NCI-H1105 (cell line): ENCODE measurements around the gene ZFAND4.
"Not testable (repeated sequence)": the region's sequence is repeated elsewhere in the genome, so short reads cannot be mapped to it uniquely, and the experiment has no call there.

ENCODE experiments used
- DNase-seq: peaks from one replicate; lab custom pipeline; 2025; lab: John Stamatoyannopoulos, UW

Gene ZFAND4

GRCh38 chr10:45672181-45673073 lies at the start of gene ZFAND4:
Gene ZFAND4, minus strand, starts transcription at chr10:45672772. Its CDS starts 9,047 bp downstream, at chr10:45663725.
- peak; percentile 56 for DNase-seq

- not testable (repeated sequence) for DNase-seq
These were observed 48.9 kb upstream of the ZFAND4 start for GRCh38 chr10:45721503-45721902.

DNA sequence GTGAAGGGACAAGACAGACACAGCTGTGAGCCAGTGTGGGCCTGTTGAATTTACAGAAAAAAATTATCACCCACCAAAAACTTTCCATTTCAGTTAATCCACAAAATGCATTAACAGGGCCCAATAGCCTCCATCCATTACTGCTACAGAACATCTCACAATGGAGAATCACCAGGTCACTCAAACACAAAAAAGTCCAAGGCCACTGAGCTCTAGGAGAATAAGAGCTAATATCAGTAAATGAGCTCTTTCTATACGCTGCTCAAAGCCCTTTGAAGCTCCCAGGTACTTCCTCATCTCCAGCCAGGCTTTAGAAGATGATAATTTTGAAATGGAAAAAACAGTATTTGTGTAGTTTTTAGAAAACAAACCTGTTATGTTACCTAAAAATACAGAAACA lies 45.1 kb upstream of the ZFAND4 start:
- DNase-seq: not testable (repeated sequence)

DNA sequence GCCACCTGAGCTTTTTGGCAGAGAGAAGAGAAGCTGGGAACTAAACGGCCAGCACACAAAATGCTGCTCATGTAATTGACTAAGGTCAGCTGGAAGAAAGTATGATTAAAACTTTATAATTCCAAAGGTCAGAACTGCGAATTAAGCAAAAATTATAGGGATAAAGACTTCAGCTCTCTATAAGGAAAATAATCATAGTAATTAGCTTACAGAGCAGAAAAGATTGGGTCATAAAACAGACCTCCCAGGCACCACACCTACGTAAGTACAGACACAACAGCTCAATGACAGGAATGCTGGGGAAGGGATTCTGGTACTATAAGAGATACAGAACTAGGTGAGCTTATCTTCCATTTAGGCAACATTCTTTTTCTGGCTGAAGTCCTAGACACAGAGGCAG lies 44.5 kb upstream of the ZFAND4 start:
- not testable (repeated sequence) for DNase-seq

GRCh38 chr10:45711223-45711622 lies 38.7 kb upstream of the ZFAND4 start:
- DNase-seq: not testable (repeated sequence)

GRCh38 chr10:45710200-45710796 lies 37.7 kb upstream of the ZFAND4 start:
- not testable (repeated sequence) for DNase-seq

DNA sequence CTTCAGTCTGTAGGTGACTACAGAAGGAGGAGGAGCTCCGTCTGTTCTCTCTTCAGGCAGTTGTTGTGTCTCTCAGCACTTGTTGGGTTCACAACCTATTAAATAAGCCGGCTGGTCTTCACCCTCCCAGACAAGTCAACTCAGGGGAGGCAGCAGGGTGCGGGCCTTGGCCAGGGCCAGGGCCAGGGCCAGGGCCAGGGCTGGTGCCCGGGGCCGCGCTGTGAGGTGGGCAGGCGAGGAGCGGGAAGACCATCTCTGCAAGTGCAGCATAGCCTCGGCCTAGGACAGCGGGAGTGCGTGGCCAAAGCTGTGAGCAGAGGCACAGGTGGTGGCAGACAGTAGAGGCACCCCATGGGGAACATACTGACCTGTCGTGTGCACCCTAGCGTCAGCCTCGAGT lies 5.9 kb upstream of the ZFAND4 start:
- DNase-seq: not testable (repeated sequence)

DNA sequence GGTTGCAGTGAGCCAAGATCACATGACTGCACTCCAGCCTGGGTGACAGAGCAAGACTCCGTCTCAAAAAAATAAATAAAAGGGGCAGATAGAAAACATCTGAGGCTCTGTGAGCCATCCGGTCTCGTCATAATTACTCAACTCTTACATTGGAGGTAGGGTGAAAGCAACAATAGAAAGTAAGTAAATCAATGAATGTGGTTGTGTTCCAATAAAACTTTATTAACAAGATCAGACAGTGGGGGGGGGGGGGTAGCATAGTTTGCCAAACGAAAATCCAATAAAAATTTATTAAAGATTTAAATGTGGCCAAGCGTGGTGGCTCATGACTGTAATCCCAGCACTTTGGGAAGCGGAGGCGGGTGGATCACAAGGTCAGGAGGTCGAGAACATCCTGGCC lies 2.8 kb upstream of the ZFAND4 start:
- DNase-seq: no peak

DNA sequence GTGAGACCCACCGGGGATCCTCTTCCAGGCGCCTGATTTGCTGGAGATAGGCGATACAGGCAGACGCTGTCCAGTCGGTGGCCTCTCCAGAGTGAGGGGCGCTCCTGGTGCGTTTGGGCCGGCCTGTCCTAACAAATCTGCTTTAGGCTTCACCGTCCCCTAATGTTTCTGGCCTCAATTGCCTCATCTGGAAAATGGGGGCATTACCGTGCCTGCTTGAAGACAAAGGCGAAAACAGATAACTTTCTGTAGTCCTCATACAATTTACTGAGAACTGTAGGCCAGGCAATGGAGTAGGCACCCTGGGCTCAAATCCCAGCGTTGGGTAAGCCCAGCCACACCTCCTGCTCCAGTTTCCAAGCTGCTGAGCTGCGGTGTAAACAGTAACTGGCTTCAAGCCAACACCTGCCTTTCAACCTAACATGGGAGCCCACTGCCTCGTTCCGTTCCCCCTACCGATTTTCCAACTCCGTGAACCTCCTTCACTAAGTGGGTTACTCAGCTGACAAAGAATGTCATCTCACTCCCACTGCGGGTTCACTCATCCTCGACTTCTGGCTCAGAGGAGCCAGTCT lies 589 bp upstream of the ZFAND4 start:
- DNase-seq: no peak

DNA sequence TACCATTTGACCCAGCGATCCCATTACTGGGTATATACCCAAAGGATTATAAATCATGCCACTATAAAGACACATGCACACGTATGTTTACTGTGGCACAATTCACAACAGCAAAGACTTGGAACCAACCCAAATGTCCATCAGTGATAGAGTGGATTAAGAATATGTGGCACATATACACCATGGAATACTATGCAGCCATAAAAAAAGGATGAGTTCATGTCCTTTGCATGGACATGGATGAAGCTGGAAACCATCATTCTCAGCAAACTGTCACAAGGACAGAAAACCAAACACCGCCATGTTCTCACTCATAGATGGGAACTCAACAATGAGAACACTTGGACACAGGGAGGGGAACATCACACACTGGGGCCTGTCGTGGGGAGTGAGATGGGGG lies 1.3 kb downstream of the ZFAND4 start:
- DNase-seq: not testable (repeated sequence)

DNA sequence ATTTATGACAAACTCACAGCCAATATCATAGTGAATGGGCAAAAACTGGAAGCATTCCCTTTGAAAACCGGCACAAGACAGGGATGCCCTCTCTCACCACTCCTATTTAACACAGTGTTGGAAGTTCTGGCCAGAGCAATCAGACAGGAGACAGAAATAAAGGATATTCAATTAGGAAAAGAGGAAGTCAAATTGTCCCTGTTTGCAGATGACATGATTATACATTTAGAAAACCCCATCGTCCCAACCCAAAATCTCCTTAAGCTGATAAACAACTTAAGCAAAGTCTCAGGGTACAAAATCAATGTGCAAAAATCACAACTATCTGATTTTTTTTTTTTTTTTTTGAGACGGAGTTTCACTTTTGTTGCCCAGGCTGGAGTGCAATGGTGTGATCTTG lies 2.7 kb downstream of the ZFAND4 start:
- DNase-seq: not testable (repeated sequence)

GRCh38 chr10:45660876-45661411 lies 11.6 kb downstream of the ZFAND4 start:
- DNase-seq: no peak

DNA sequence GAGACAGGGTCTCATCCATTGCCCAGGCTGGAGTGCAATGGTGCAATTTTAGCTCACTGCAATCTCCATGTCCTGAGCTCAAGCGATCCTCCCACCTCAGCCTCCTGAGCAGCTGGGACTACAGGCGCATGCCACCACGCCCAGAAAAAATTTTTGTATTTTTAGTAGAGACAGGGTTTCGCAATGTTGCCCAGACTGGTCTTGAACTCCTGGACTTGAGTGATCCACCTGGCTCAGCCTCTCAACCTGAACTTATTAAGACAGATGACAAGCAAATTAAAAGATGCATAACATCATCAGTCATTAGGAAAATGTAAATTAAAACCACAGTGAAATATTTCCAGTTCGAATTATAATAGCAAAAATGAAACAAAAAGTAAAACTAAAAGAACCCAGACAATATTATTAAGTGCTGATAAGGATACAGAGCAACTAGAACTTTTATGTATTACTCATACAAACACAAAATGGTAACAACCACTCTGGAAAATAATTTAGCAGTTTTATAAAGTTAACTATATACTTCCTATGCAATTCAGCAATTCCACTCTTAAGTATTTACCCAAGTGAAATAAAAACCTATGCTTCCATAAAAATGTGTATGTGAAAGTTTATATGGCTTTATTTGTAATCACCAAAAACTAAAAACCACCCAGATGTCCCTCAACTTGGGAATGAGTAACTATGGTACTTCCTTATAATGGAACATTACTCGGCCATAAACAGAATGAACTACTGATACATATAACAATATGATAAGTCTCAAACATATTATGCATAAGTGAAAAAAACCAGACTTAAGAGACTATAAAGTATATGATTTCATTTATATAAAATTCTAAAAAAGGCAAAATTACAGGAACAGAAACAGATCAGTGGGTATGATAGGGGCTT lies 15.3 kb downstream of the ZFAND4 start:
- DNase-seq: no peak

DNA sequence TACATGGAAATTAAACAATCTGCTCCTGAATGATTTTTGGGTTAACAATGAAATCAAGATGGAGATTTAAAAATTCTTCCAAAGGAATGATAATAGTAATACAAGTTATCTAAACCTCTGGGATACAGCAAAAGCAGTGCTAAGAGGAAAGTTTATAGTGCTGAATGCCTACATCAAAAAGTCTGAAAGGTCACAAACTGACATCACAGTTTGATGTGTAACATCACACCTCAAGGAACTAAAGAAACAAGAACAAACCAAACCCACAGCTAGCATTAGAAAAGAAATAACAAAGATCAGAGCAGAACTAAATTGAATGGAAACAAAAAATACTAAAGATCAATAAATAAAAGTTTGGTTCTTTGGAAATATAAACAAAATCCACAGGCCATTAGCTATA lies 17.4 kb downstream of the ZFAND4 start:
- DNase-seq: no peak

GRCh38 chr10:45654753-45655141 lies 17.8 kb downstream of the ZFAND4 start:
- not testable (repeated sequence) for DNase-seq

- no peak for DNase-seq
These were observed 19.1 kb downstream of the ZFAND4 start for GRCh38 chr10:45653454-45653853.

DNA sequence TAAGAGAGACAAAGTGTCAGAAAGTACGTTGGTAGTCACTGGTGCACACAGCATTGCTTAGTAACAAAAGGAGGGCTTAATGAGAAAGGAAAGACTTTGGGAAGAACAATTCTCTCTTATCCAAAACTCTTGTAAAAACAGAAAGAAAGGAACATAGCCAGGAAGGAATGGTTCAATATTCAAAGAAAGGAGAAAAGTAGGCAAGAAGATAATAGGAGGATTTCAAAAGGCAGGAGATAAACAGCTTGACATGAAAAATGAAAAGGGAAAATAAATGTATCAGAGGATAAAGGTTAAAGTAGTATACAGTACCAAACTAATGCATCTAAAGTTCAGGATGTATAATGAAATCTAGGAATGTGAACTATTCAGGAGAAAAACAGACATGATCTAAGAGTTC lies 20.1 kb downstream of the ZFAND4 start:
- DNase-seq: no peak

DNA sequence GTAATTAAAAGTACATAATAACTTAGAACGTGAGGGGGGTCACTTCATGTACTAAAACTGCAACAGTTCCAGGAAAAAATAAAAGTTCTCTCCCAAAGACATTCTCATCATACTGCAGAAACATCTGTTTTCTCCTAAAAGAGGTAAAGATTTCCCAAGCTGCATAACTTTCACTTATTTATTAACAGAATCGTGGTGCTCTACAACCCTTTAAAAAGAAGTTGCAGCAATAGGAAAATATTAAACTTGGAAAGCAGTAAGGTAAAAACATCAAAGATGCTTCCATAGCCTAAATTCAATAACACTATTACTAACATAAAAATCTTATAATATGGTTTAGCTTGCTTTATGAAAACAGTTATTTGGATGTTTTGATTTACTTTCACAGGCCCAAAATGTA lies 23.3 kb downstream of the ZFAND4 start:
- DNase-seq: no peak

DNA sequence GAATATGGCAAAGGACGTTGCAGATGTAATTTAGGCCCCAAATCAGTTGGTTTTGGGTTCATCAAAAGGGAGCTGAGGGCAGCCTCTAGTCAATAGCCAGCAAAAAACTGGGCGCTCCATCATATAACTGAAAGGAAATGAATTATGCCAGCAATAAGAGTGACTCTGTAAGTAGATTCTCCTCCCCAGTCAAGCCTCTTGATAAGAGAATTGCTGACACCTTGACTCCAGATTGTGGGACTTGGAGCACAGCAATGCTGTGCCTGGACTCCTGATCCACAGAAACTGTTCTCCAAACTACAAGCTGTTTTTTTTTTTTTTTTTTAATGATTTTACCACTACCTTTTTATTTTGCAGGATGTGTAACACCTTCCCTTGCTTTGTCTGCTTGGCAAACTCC lies 25.5 kb downstream of the ZFAND4 start:
- DNase-seq: no peak

DNA sequence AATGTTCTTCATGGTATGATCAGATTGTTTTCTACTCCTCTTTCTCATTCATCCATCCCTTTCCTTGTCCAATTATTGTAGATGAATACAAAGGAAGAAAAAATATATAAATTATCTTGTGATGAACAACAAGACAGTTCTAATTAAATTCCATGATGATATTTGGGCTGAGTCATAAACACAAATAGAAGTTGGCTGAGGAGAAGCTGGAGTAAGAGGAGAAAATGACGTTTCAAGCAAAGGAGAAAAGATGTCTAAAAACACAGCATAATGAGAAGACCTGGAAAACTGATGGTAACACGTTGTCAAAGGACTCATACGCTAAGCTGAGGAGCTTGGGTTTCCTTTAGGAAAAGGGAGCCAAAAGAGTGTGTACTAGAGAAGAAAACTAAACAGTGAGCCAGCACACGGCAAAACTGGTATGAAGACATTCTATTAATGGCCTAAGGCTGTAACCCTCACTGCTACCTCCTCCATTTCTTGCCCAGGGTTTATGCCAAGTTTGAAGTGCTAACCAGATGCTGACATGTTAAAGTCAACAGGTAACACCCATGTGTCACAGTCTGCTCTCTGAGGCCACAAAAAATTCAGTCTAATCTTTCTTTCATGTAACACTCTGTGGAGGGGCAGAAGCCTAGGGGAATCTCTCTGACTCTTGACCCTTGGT lies 26.1 kb downstream of the ZFAND4 start:
- no peak for DNase-seq

- DNase-seq: no peak
These were observed 28.0 kb downstream of the ZFAND4 start for GRCh38 chr10:45644527-45644926.
